ENCODE data around the gene IGF2BP2.

GRCh38 chr3:185709251-185709955 is 115.4 kb downstream of the IGF2BP2 start:
- TF ChIP-seq CTCF (conservative IDR thresholded peaks at IDR 0.05; ENCODE audit: low read depth, low read length) (no peak), POLR2A (IDR thresholded peaks at IDR 0.05; ENCODE audit: low read depth, low read length) (no peak), USF2 (IDR thresholded peaks at IDR 0.05; ENCODE audit: low read depth, low read length) (no peak)
